DND-41 (cell line): Measurements from ENCODE around the gene CELF6.

Experiments
- ATAC-seq: fragments of 200-7000 bp; cut with Tn5 transposase; 3 replicates; pipeline ENCODE4 v1.9.1; 2021; ENCODE audit warnings: low read depth; ENCODE audit not compliant: insufficient read depth
- DNase-seq: peaks from one replicate; pipeline ENCODE4 v3.0.0-alpha.2; 2020
- H2AFZ ChIP-seq: 2 replicates; pipeline ENCODE4 v1.6.0; 2012; ENCODE audit warnings: low read depth, low read length
- H3K27ac ChIP-seq: 2 replicates; pipeline ENCODE4 v1.5.1; 2012; ENCODE audit warnings: low read length, inconsistent platforms
- H3K27me3 ChIP-seq: fragments of 200-600 bp; sonication (generic); 2 replicates; pipeline ENCODE4 v1.6.0; 2012; ENCODE audit warnings: low read length, mild to moderate bottlenecking, inconsistent platforms; ENCODE audit not compliant: insufficient read depth, poor library complexity
- H3K36me3 ChIP-seq: 2 replicates; pipeline ENCODE4 v1.5.1; 2012; ENCODE audit warnings: low read length, inconsistent platforms; ENCODE audit not compliant: insufficient read depth
- H3K4me1 ChIP-seq: 2 replicates; pipeline ENCODE4 v1.5.1; 2012; ENCODE audit warnings: mild to moderate bottlenecking, low read length; ENCODE audit not compliant: insufficient read depth
- H3K4me2 ChIP-seq: 2 replicates; pipeline ENCODE4 v1.6.0; 2012; ENCODE audit warnings: mild to moderate bottlenecking, moderate library complexity, low read length, inconsistent platforms; ENCODE audit not compliant: insufficient read depth
- H3K4me3 ChIP-seq, 2 experiments: fragments of 200-600 bp in 1 of 2; shearing (Covaris generic) in 1 of 2; 2 replicates each; pipeline ENCODE4 v1.5.1; 2012 to 2016; ENCODE audit warnings: inconsistent platforms in 2 of 2, low read length in 2 of 2, mild to moderate bottlenecking in 2 of 2, low read depth in 1 of 2, moderate library complexity in 1 of 2
- H3K79me2 ChIP-seq: 2 replicates; pipeline ENCODE4 v1.6.0; 2012; ENCODE audit warnings: low read length, inconsistent platforms; ENCODE audit not compliant: insufficient read depth
- H3K9ac ChIP-seq: 2 replicates; pipeline ENCODE4 v1.6.0; 2012; ENCODE audit warnings: low read depth, mild to moderate bottlenecking, inconsistent platforms, low read length, moderate library complexity
- H3K9me3 ChIP-seq: 2 replicates; pipeline ENCODE4 v1.5.1; 2012; ENCODE audit warnings: low read length, moderate library complexity, mild to moderate bottlenecking, inconsistent platforms; ENCODE audit not compliant: insufficient read depth, severe bottlenecking
- H4K20me1 ChIP-seq: 2 replicates; pipeline ENCODE4 v1.6.0; 2012; ENCODE audit warnings: low read length; ENCODE audit not compliant: insufficient read depth
- CTCF ChIP-seq: IDR thresholded peaks from 2 replicates; pipeline ENCODE4 v1.5.1; 2012; ENCODE audit warnings: borderline replicate concordance, low read length, moderate library complexity, mild to moderate bottlenecking; ENCODE audit not compliant: poor library complexity, severe bottlenecking; ENCODE audit errors: extremely low read depth
- EZH2 ChIP-seq: IDR thresholded peaks from 3 replicates; pipeline ENCODE4 v1.6.1; 2012; ENCODE audit warnings: borderline replicate concordance, low read depth, mild to moderate bottlenecking, moderate library complexity, low read length, inconsistent platforms; ENCODE audit not compliant: severe bottlenecking

The CELF6 gene

GRCh38 chr15:72319985-72320671 is at the start of gene CELF6:
TSS of gene CELF6 (minus strand) at chr15:72320157. CDS start at chr15:72319874, 283 bp downstream.
- Histone ChIP-seq H3K27me3 (no peaks in the 10 kb centered on the region), H3K9me3 (no peaks in the 10 kb centered on the region), H4K20me1 (no peaks in the 10 kb centered on the region), H3K27ac (no peak within 1 kb of the TSS), H2AFZ (no peak within 1 kb of the TSS), H3K4me3 (no peak within 1 kb of the TSS), H3K4me1 (no peaks in the 10 kb centered on the region), H3K36me3 (no peaks in the 10 kb centered on the region), H3K4me2 (no peak within 1 kb of the TSS), H3K79me2 (no peaks in the 10 kb centered on the region), H3K9ac (no peak within 1 kb of the TSS)
- TF ChIP-seq CTCF (no peak), EZH2 (no peak)
- no peak for DNase-seq
- no peak for ATAC-seq

- H3K4me2 ChIP-seq: no peak overlapping the region
- H4K20me1 ChIP-seq: peaks cover 18% of the 10 kb centered on the region; the same call in 1 of the 2 replicates
- H3K4me1 ChIP-seq: peaks cover 35% of the 10 kb centered on the region
- H3K27ac ChIP-seq: no peak overlapping the region
- no peak overlapping the region for H2AFZ ChIP-seq
- no peak overlapping the region for H3K4me3 ChIP-seq
- DNase-seq: no peak
- peaks cover 6% of the 10 kb centered on the region for H3K36me3 ChIP-seq
- TF ChIP-seq EZH2 (no peak), CTCF (no peak)
- no peak for ATAC-seq
- H3K79me2 ChIP-seq: peaks cover 65% of the 10 kb centered on the region
- H3K9me3 ChIP-seq: no peaks in the 10 kb centered on the region
- no peak overlapping the region for H3K9ac ChIP-seq
- H3K27me3 ChIP-seq: no peaks in the 10 kb centered on the region
Measured at GRCh38 chr15:72368899-72369298, 48.9 kb upstream of the CELF6 start.

GRCh38 chr15:72368325-72368724 is 48.4 kb upstream of the CELF6 start:
- Histone ChIP-seq H3K4me1 (peaks cover 32% of the 10 kb centered on the region), H2AFZ (no peak overlapping the region), H3K79me2 (peaks cover 62% of the 10 kb centered on the region), H3K27ac (no peak overlapping the region), H3K9me3 (no peaks in the 10 kb centered on the region), H3K4me2 (no peak overlapping the region), H3K4me3 (no peak overlapping the region), H3K9ac (no peak overlapping the region), H3K36me3 (peaks cover 6% of the 10 kb centered on the region), H4K20me1 (peaks cover 19% of the 10 kb centered on the region; the same call in 1 of the 2 replicates), H3K27me3 (no peaks in the 10 kb centered on the region)
- no peak for DNase-seq
- ATAC-seq: no peak
- TF ChIP-seq EZH2: no peak
- TF ChIP-seq CTCF: no peak

GRCh38 chr15:72365844-72366243 is 45.9 kb upstream of the CELF6 start:
- H4K20me1 ChIP-seq: peaks cover 22% of the 10 kb centered on the region; the same call in 1 of the 2 replicates
- H3K4me3 ChIP-seq: no peak overlapping the region
- no peak overlapping the region for H3K4me2 ChIP-seq
- H2AFZ ChIP-seq: no peak overlapping the region
- DNase-seq: peak; percentile 77
- H3K79me2 ChIP-seq: peaks cover 55% of the 10 kb centered on the region
- peak; percentile 100 for ATAC-seq
- H3K36me3 ChIP-seq: peaks cover 6% of the 10 kb centered on the region; the same call in 1 of the 2 replicates
- no peaks in the 10 kb centered on the region for H3K27me3 ChIP-seq
- no peak overlapping the region for H3K27ac ChIP-seq
- TF ChIP-seq EZH2 (no peak), CTCF (no peak)
- no peak overlapping the region for H3K9ac ChIP-seq
- H3K9me3 ChIP-seq: no peaks in the 10 kb centered on the region
- peaks cover 23% of the 10 kb centered on the region for H3K4me1 ChIP-seq
